ENCODE data around the gene LIFR.
"Not testable (repeated sequence)": the region's sequence is repeated elsewhere in the genome, so short reads cannot be mapped to it uniquely, and the experiment has no call there.

Gene LIFR

GRCh38 chr5:38576442-38576841, 20.0 kb upstream of the LIFR start:
- ChIA-PET CTCF (interaction anchor here (1.9 kb wide), 1 partner anchor 234 kb away, joined by 6 read pairs; no protein-coding TSS in a partner anchor), POLR2A (no interaction called here)
- H3K4me3 ChIP-seq (ENCODE audit: low read depth, low read length) = no peak overlapping the region
- TF ChIP-seq, protein P1, sequence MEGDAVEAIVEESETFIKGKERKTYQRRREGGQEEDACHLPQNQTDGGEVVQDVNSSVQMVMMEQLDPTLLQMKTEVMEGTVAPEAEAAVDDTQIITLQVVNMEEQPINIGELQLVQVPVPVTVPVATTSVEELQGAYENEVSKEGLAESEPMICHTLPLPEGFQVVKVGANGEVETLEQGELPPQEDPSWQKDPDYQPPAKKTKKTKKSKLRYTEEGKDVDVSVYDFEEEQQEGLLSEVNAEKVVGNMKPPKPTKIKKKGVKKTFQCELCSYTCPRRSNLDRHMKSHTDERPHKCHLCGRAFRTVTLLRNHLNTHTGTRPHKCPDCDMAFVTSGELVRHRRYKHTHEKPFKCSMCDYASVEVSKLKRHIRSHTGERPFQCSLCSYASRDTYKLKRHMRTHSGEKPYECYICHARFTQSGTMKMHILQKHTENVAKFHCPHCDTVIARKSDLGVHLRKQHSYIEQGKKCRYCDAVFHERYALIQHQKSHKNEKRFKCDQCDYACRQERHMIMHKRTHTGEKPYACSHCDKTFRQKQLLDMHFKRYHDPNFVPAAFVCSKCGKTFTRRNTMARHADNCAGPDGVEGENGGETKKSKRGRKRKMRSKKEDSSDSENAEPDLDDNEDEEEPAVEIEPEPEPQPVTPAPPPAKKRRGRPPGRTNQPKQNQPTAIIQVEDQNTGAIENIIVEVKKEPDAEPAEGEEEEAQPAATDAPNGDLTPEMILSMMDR (IDR thresholded peaks at IDR 0.05; ENCODE audit: insufficient read depth, low read length, missing control alignments) = no peak
- no peak for DNase-seq (ENCODE audit: low read depth, low spot score)

GRCh38 chr5:38575476-38575875, 19.0 kb upstream of the LIFR start:
- TF ChIP-seq, protein P1 (IDR thresholded peaks at IDR 0.05; ENCODE audit: insufficient read depth, low read length, missing control alignments) = no peak
- H3K4me3 ChIP-seq (ENCODE audit: low read depth, low read length) = no peak overlapping the region
- POLR2A ChIA-PET = no interaction called here
- CTCF ChIA-PET = interaction anchor here (1.9 kb wide), 1 partner anchor 235 kb away, joined by 6 read pairs; no protein-coding TSS in a partner anchor
- no peak for DNase-seq (ENCODE audit: low read depth, low spot score)

DNA sequence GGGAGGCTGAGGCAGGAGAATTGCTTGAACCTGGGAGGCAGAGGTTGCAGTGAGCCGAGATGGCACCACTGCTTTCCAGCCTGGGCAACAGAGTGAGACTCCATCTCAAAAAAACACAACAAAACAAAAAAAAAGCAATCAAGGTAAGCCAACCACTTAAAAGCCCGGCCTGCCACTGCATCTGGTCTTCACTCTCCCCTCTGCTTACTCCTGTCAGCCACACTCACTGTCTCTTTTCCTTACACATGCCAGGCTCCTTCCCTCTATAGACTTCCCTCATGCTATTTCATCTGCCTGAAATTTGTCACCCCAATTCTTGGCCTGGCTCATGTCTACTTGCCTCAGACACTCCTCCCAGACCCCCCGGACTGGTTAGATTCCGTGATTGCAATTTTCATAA, 17.6 kb upstream of the LIFR start:
- CTCF ChIA-PET = no interaction called here
- H3K4me3 ChIP-seq (ENCODE audit: low read depth, low read length) = no peak overlapping the region
- POLR2A ChIA-PET = no interaction called here
- no peak for DNase-seq (ENCODE audit: low read depth, low spot score)
- TF ChIP-seq, protein P1 (IDR thresholded peaks at IDR 0.05; ENCODE audit: insufficient read depth, low read length, missing control alignments) = no peak

- TF ChIP-seq, protein P1 (IDR thresholded peaks at IDR 0.05; ENCODE audit: insufficient read depth, low read length, missing control alignments) = no peak
- CTCF ChIA-PET = interaction anchor here (1.5 to 1.8 kb wide), 2 partner anchors 132 to 153 kb away, joined by 4 to 5 read pairs; no protein-coding TSS in a partner anchor
- POLR2A ChIA-PET = no interaction called here
Measured at GRCh38 chr5:38573521-38573920, 17.1 kb upstream of the LIFR start.

GRCh38 chr5:38569180-38569579, 12.7 kb upstream of the LIFR start:
- CTCF ChIA-PET = no interaction called here
- DNase-seq (ENCODE audit: low read depth, low spot score) = no peak
- POLR2A ChIA-PET = no interaction called here
- H3K4me3 ChIP-seq (ENCODE audit: low read depth, low read length) = no peak overlapping the region
- TF ChIP-seq, protein P1 (IDR thresholded peaks at IDR 0.05; ENCODE audit: insufficient read depth, low read length, missing control alignments) = no peak

More at GRCh38 chr5:38573521-38573920, 17.1 kb upstream of the LIFR start:
- no peak overlapping the region for H3K4me3 ChIP-seq (ENCODE audit: low read depth, low read length)
- DNase-seq (ENCODE audit: low read depth, low spot score) = no peak

DNA sequence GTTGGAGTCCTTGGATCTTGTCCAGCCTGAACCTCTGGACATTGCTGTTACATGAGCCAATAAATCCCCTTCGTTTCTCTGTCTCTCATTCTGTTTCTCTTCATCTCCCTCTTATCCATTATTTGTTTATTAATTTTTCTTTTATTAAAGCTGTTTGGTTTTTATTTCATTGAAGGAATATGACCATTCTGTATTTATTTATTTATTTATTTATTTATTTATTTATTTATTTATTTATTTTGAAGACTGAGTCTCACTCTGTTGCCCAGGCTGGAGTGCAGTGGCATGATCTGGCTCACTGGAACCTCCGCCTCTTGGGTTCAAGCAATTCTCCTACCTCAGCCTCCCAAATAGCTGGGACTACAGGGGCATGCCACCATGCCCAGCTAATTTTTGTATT, 10.9 kb upstream of the LIFR start:
- DNase-seq (ENCODE audit: low read depth, low spot score); H3K4me3 ChIP-seq (ENCODE audit: low read depth, low read length); POLR2A ChIA-PET: not testable (repeated sequence)
- CTCF ChIA-PET = interaction anchor here (1.4 to 2.4 kb wide), 3 partner anchors 10 to 13 kb away, joined by 3 to 13 read pairs (median 4); partner anchors contain the start of gene LIFR

DNA sequence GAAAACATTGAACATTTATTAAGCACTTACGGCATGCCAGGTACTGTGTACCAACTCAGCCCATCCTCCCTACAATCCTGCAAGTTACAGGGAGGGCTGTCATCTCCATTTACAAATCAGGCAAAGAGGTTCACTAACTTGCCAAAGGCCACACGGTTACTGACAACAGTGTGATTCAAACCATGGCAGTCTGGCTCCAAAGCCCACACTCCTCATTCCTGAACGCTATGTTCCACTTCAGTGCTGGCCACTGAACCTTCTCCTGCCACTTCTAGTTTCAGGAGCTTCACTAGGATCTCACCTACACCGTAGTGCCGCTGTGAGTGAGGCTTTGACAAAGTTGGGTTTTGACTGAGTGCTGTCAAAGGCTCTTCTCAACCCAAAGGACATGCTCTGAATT, 7.2 kb upstream of the LIFR start:
- ChIA-PET POLR2A (no interaction called here), CTCF (no interaction called here)
- TF ChIP-seq, protein P1 (IDR thresholded peaks at IDR 0.05; ENCODE audit: insufficient read depth, low read length, missing control alignments) = no peak
- DNase-seq (ENCODE audit: low read depth, low spot score) = no peak
- H3K4me3 ChIP-seq (ENCODE audit: low read depth, low read length) = no peak overlapping the region
